GM15510 (cell line): ENCODE measurements around the gene TMEM132D.

Experiments used
- POLR2A ChIP-seq: IDR thresholded peaks from 3 replicates; pipeline ENCODE4 v1.6.1; 2011; ENCODE audit warnings: borderline replicate concordance; ENCODE audit not compliant: insufficient read length; ENCODE audit errors: extremely low read depth

The TMEM132D gene

DNA sequence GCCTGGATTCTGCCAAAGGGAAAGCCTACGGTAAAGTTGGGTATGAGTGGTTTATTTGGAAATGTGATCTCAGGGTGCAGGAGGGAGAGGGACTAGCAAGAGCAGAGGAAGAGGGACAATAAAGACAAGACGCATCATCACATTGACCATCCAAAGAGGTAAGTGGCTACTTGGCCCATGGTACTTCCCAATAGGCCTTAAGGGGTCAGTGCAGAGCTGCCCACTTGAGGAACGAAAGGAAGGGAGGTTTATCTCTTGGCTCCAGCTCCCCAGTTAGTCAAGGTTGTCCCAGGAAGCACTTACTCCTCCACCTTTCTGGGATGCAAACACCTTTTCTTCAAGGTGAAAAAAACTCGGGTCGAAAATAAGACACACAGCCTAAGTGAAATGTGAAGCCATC is 323.9 kb downstream of the TMEM132D start:
- TF ChIP-seq POLR2A, result no peak

GRCh38 chr12:129571901-129572494 is 331.8 kb downstream of the TMEM132D start:
- TF ChIP-seq POLR2A, result no peak

GRCh38 chr12:129570796-129571400 is 332.9 kb downstream of the TMEM132D start:
- no peak for TF ChIP-seq POLR2A

DNA sequence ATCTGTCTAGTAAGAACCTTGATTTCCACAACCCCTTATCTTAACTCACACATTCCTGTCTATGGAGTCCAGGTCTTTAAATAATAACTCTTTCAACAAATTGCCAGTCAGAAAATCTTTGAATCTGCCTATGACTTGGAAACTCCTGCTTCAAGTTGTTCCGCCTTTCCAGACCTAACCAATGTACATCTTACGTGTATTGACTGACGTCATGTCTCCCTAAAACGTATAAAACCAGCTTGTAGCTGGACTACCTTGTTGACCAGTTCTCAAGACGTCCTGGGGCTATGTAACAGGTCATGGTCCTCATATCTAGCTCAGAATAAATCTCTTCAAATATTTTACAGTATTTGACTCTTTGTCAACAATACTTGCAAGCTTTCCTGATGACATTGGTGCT is 337.0 kb downstream of the TMEM132D start:
- no peak for TF ChIP-seq POLR2A

DNA sequence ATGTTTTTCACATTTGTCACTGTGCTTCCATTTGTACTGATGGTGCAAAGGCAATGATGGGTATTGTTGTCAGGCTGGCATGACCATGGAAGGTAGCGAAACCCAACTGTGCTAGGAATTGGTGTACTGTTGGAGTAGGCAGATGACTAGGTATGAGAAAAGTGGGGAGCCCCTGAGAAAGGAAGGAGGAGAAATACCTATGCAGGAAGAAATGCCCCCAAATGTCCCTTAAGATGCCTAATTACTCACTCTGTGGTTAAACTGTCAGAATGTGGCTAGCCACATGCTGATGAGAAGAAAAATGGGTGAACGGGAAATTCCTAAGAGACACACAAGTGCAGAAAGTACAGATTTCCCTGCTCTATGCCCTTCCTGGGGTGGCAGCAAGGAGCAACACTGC is 339.1 kb downstream of the TMEM132D start:
- TF ChIP-seq POLR2A, result no peak

- TF ChIP-seq POLR2A, result no peak
Observed at GRCh38 chr12:129563266-129563665, 340.6 kb downstream of the TMEM132D start.

DNA sequence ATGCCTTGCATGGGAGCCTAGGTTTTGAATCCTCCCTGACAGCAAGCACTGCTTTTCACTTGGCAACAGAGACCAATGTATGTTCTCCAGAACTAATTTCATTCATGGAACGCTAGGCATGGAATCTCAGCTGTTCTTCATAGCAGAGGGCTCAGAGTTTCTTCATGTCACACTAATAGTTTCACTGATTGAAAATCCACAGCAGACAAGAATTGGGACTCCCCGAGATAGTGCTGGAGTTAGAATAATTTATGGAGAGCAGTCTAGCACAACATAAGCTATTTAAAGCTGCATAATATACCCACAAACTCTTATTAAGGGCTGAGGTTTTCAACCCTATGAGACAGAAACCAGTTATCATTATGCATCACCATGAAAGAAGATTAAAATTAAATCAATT is 342.5 kb downstream of the TMEM132D start:
- no peak for TF ChIP-seq POLR2A

GRCh38 chr12:129559776-129560175 is 344.0 kb downstream of the TMEM132D start:
- TF ChIP-seq POLR2A, result no peak

DNA sequence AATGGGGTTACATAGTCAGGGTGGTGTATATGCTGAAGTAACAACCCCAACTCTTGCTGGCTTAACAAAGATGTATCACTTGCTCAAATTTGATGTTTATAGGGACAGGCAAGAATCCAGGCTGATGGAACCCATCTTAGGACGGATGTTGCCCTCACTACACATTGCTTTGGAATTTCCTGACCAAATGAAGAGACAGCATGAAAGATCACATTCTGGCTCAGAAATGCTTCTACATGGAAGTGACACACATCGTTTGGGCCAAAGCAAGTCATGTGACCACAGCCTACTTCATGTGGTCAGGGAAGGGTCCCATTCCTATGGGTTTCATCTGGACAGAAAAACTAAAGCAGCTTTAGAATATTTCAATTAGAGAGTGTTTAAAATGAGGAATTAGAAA is 345.8 kb downstream of the TMEM132D start:
- no peak for TF ChIP-seq POLR2A

DNA sequence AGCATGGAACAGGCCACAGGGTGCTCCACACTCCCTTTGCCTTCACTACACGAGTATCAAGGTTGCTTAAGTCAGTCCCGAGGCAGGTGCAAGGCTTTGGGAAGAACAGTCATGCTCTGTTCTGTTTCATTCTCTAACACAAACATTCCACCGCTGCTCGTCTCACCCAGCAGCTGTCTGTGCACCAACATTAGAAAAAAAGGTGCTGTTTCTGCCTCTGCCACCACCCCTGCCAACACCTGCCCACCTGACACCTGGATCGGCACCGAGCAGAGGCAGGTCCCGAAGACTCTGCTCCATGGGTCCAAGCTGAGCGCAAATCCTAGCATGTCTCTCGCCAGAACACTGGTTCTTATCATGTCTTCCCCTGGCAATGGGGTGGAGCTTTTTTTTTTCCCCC is 347.7 kb downstream of the TMEM132D start:
- TF ChIP-seq POLR2A, result no peak

- no peak for TF ChIP-seq POLR2A
Observed at GRCh38 chr12:129552996-129553750, 350.7 kb downstream of the TMEM132D start.

DNA sequence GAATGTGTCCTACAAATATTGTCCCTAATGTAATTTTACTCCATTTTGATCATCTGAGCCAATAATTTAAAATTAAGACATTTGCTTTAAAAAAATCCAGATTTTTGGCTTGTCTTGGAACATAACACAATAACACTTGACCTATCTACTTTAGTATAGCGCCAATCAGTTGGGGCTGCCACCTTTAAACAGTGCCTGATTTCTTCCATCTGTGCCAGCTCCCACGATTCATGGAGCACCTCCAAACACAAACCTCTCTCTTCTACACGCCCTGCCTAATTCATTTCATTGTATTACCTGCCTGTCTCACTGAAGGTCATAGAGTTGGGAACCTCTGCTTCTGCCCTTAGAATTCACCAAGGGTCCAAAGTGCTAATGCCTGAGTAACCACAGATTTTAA is 352.4 kb downstream of the TMEM132D start:
- TF ChIP-seq POLR2A, result no peak

DNA sequence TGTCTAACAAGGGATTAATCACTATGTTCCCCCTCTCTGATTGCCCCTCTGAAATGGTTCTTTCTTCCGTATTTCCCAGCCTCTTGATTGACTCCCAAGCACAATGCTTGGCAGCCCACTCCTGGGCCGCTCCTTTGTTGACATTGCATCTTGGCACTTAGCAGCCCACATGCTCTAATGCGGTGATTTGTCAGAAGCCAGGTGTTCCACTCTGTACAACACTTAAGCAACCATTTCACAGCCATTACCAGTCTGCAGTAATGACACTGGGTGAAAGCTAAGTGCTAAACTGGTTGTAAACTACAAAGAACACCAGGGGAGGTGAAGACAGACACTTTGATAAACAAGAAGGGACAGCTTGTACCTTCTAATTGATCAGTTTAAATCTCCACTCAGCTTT is 353.5 kb downstream of the TMEM132D start:
- TF ChIP-seq POLR2A, result no peak

DNA sequence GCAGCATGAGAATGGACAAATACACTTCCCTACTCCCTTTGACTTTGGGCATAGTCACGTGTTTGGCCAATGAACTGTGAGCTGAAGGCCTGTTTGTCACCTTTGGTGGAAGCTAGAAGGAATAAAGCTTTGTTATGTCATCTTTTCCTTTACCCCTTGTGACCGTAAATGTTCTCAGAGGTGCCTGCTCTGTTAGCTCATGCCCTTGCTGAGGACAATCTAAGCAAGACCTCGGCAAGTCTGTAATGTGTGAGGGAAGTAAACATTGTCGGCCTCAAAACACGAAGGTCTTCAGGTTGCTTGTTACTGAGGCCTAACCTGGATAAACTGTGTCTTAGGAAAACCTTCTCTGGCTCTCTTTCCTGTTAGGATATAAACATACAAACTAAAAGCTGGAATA is 354.2 kb downstream of the TMEM132D start:
- no peak for TF ChIP-seq POLR2A

GRCh38 chr12:129544716-129545115 is 359.1 kb downstream of the TMEM132D start:
- TF ChIP-seq POLR2A, result no peak

DNA sequence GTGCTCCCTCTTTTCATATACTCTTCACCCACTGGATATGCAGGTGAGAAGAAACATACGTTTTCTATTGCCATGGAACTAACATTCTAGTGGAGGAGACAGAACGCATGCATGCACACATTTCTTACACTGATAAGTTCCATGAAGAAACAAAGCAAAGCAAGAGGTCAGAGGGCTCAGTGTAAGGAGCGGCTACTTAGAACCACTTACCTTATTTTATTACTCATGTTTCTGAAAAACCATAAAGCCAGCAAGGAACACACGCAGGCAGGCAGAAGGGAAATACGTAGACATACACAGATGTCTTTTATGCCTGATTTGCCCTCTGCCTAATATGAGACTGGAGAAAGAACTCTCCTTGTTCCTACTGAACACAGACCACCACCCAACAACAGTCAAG is 362.9 kb downstream of the TMEM132D start:
- no peak for TF ChIP-seq POLR2A
